Tibial nerve (tissue), 4 donors: ENCODE measurements around the gene DGKA. TPM values are rescaled to one million over a fixed set of nuclear protein-coding genes. Genes with fewer than 3 reads are reported as not detected.
A peak's percentile ranks its signal among the peaks of the same experiment; 100 is the strongest.
"Not testable (repeated sequence)": the region's sequence is repeated elsewhere in the genome, so short reads cannot be mapped to it uniquely, and the experiment has no call there.

Experiments used
- DNase-seq, 2 donors: peaks; one replicate each; pipeline ENCODE4 v3.0.0-alpha.2; 2019; ENCODE audit warnings: low spot score in 2 of 2
- H3K27ac ChIP-seq, 4 donors: fragments of 200-600 bp; sonication (generic) in 3 of 4; one replicate each; pipeline ENCODE4 v1.5.1; 2017 to 2019; ENCODE audit warnings: mild to moderate bottlenecking in 1 of 4
- H3K27me3 ChIP-seq, 2 donors: fragments of 200-600 bp; sonication (generic) in 1 of 2; one replicate each; pipeline versions ENCODE4 v1.5.1 to v1.6.0; 2017 to 2019
- H3K36me3 ChIP-seq, 3 donors: fragments of 200-600 bp; sonication (generic); one replicate each; pipeline ENCODE4 v1.5.1; 2018 to 2019
- H3K4me1 ChIP-seq, 4 donors: fragments of 200-600 bp; sonication (generic) in 3 of 4; one replicate each; pipeline ENCODE4 v1.5.1; 2017 to 2019
- H3K4me3 ChIP-seq, 4 donors: fragments of 200-600 bp; sonication (generic) in 3 of 4; one replicate each; pipeline ENCODE4 v1.5.1; 2017 to 2019; ENCODE audit warnings: mild to moderate bottlenecking in 1 of 4, moderate library complexity in 1 of 4
- H3K9me3 ChIP-seq, 4 donors: fragments of 200-600 bp; sonication (generic) in 3 of 4; one replicate each; pipeline ENCODE4 v1.5.1; 2017 to 2019
- CTCF ChIP-seq, 5 experiments: fragments of 200-600 bp in 3 of 5; fragments of 450-650 bp in 2 of 5; sonication (generic) in 3 of 5; IDR thresholded peaks; one replicate each; pipeline ENCODE4 v1.5.1; 2016 to 2019; ENCODE audit warnings: antibody characterized with exemption in 5 of 5, mild to moderate bottlenecking in 3 of 5, moderate library complexity in 2 of 5
- EP300 ChIP-seq, 2 donors: sonication (generic); formaldehyde crosslinking; IDR thresholded peaks; one replicate each; pipeline ENCODE4 v1.6.1; 2017; ENCODE audit warnings: antibody characterized with exemption in 2 of 2, mild to moderate bottlenecking in 1 of 2
- POLR2A ChIP-seq, 2 donors: fragments of 450-650 bp; IDR thresholded peaks; one replicate each; pipeline ENCODE4 v1.6.1; 2017; ENCODE audit warnings: antibody characterized with exemption in 2 of 2, mild to moderate bottlenecking in 2 of 2, moderate library complexity in 2 of 2
- WGBS, 2 donors: methylation state at CpG; one replicate each; pipeline ENCODE4 v1.1.5; 2018; 5-methylcytosine and 5-hydroxymethylcytosine counted together
- total RNA-seq, 4 donors: library from RNA; depleted of rRNA; stranded (reverse); fragments of >200 nt; gene quantifications; one replicate each; pipeline ENCODE4 v1.1.0, GENCODE V29; 2016

The DGKA gene
- total RNA-seq, 4 donors from 2014 or later: 24.9 to 544 (median 34.3) TPM

DNA sequence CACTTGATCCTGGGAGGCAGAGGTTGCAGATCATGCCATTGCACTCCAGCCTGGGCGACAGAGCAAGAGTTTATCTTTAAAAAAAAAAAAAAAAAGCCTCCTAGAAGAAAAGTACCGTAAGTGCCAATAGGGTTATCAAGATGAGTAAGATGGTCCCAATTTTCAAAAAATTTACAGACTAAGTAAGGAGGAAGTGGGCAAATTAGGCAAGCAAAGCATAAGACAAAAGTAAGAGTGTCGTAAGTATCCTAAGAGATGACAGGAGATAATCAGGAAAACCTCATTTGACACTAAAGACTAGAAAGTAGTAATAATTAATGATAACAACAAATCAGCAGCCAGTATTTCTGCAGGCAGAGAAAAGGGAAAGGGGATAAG is 15.5 kb upstream of the DGKA start:
- H3K36me3 ChIP-seq: peaks cover 0 to 40% (median 0%) of the 10 kb centered on the region in 3 donors
- no peaks in the 10 kb centered on the region for H3K4me1 ChIP-seq
- no peaks in the 10 kb centered on the region for H3K9me3 ChIP-seq
- H3K4me3 ChIP-seq: no peak overlapping the region
- H3K27me3 ChIP-seq: no peaks in the 10 kb centered on the region
- TF ChIP-seq EP300 (IDR thresholded peaks at IDR 0.05) (no peak), POLR2A (IDR thresholded peaks at IDR 0.05) (no peak), CTCF (IDR thresholded peaks at IDR 0.05) (no peak)
- no peak overlapping the region for H3K27ac ChIP-seq
- 72 to 85% methylated on average over 3 of the region's 3 CpGs for WGBS, 2 donors
- DNase-seq: no peak

- H3K9me3 ChIP-seq, H3K27me3 ChIP-seq, DNase-seq, H3K4me3 ChIP-seq, H3K27ac ChIP-seq: not testable (repeated sequence)
- Histone ChIP-seq H3K4me1 (peaks cover 0 to 12% (median 0%) of the 10 kb centered on the region in 4 donors), H3K36me3 (peaks cover 0 to 43% (median 0%) of the 10 kb centered on the region in 3 donors)
- 85 to 92% methylated on average over 3 of the region's 3 CpGs for WGBS, 2 donors
These were observed 11.9 kb upstream of the DGKA start for GRCh38 chr12:55919032-55919431.

DNA sequence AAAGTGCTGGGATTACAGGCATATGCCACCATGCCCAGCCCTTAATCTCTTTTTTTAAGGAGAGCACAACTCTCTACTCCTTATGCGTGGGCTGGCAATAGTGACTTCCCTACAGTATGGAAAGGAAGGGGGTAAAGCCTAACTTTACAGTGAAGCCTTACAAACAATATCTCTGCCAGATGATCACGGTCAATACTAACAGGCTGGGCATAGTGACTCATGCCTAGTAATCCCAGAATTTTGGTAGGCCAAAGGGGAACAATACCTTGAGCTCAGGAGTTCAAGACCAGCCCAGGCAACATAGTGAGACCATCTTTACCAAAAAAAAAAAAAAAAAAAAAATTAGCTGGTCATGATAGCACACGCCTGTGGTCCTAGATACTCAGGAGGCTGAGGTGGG is 8.8 kb upstream of the DGKA start:
- H3K27ac ChIP-seq: no peak overlapping the region
- DNase-seq: no peak
- no peak for TF ChIP-seq CTCF (IDR thresholded peaks at IDR 0.05)
- TF ChIP-seq EP300 (IDR thresholded peaks at IDR 0.05): no peak
- TF ChIP-seq POLR2A (IDR thresholded peaks at IDR 0.05): no peak
- peaks cover 0 to 29% (median 9%) of the 10 kb centered on the region in 4 donors for H3K4me1 ChIP-seq
- no peaks in the 10 kb centered on the region for H3K9me3 ChIP-seq
- no peaks in the 10 kb centered on the region for H3K27me3 ChIP-seq
- no peak overlapping the region for H3K4me3 ChIP-seq
- 92 to 94% methylated on average over 3 of the region's 3 CpGs for WGBS, 2 donors
- H3K36me3 ChIP-seq: peaks cover 0 to 27% (median 0%) of the 10 kb centered on the region in 3 donors

GRCh38 chr12:55923648-55924047 is 7.3 kb upstream of the DGKA start:
- not testable (repeated sequence) for H3K4me3 ChIP-seq, H3K27me3 ChIP-seq, H3K27ac ChIP-seq, H3K9me3 ChIP-seq, DNase-seq
- 89 to 93% methylated on average over 9 of the region's 9 CpGs for whole genome bisulfite sequencing, 2 donors
- peaks cover 0 to 24% (median 0%) of the 10 kb centered on the region in 3 donors for H3K36me3 ChIP-seq
- H3K4me1 ChIP-seq: peaks cover 0 to 38% (median 10%) of the 10 kb centered on the region in 4 donors

GRCh38 chr12:55925371-55925770 is 5.6 kb upstream of the DGKA start:
- TF ChIP-seq EP300 (IDR thresholded peaks at IDR 0.05): no peak
- Histone ChIP-seq H3K9me3 (no peaks in the 10 kb centered on the region), H3K27ac (no peak overlapping the region), H3K27me3 (no peaks in the 10 kb centered on the region), H3K4me1 (peaks cover 0 to 55% (median 17%) of the 10 kb centered on the region in 4 donors), H3K4me3 (no peak overlapping the region), H3K36me3 (peaks cover 0 to 24% (median 0%) of the 10 kb centered on the region in 3 donors)
- 81 to 90% methylated on average over 4 of the region's 4 CpGs for WGBS, 2 donors
- DNase-seq: no peak

- DNase-seq: no peak
- no peak for TF ChIP-seq EP300 (IDR thresholded peaks at IDR 0.05)
- TF ChIP-seq CTCF (IDR thresholded peaks at IDR 0.05): no peak
- no peak for TF ChIP-seq POLR2A (IDR thresholded peaks at IDR 0.05)
- Histone ChIP-seq H3K4me3 (peak overlapping the region; percentile 75 to 97 (median 78)), H3K9me3 (no peaks in the 10 kb centered on the region), H3K27ac (peak overlapping the region; percentile 93 to 100 (median 96)), H3K36me3 (peaks cover 0 to 24% (median 0%) of the 10 kb centered on the region in 3 donors), H3K4me1 (peaks cover 0 to 62% (median 23%) of the 10 kb centered on the region in 4 donors), H3K27me3 (no peaks in the 10 kb centered on the region)
- WGBS, 2 donors: 14% methylated on average over 10 of the region's 10 CpGs
These were observed 4.9 kb upstream of the DGKA start for GRCh38 chr12:55925870-55926737.
